Activated CD4-positive, alpha-beta memory T cell treated with anti-CD3 and anti-CD28 coated beads for 36 hours (primary cell): ENCODE measurements around the gene MFRP. TPM values are rescaled to one million over a fixed set of nuclear protein-coding genes. Genes with fewer than 3 reads are reported as not detected.

Experiments
- CTCF ChIA-PET: fragments of 350-600 bp; sonication (Branson Sonifier 250); formaldehyde crosslinking; loops from one replicate; lab custom pipeline; 2021; ENCODE audit warnings: antibody characterized with exemption, inconsistent platforms; lab: Charles Lee
- POLR2A ChIA-PET: fragments of 350-600 bp; sonication (Branson Sonifier 250); formaldehyde crosslinking; loops from one replicate; lab custom pipeline; 2021; ENCODE audit warnings: antibody characterized with exemption; lab: Charles Lee
- DNase-seq: peaks from one replicate; pipeline ENCODE4 v3.0.0-alpha.2; 2020
- H3K27ac Mint-ChIP-seq: one replicate; pipeline ENCODE4 v1.8.0; 2021; ENCODE audit warnings: mixed read lengths
- H3K27me3 Mint-ChIP-seq: one replicate; pipeline ENCODE4 v1.8.0; 2021; ENCODE audit warnings: mixed read lengths
- H3K36me3 Mint-ChIP-seq: one replicate; pipeline ENCODE4 v1.8.0; 2021; ENCODE audit warnings: mixed read lengths
- H3K4me1 Mint-ChIP-seq: one replicate; pipeline ENCODE4 v1.8.0; 2021; ENCODE audit warnings: low read depth, mixed read lengths
- H3K4me3 Mint-ChIP-seq: one replicate; pipeline ENCODE4 v1.8.0; 2021; ENCODE audit warnings: mild to moderate bottlenecking, mixed read lengths
- H3K9me3 Mint-ChIP-seq: one replicate; pipeline ENCODE4 v1.8.0; 2021; ENCODE audit warnings: mixed read lengths
- intact Hi-C: fragments of 100-400 bp; cut with micrococcal nuclease; formaldehyde crosslinking; loops from one replicate; pipeline ENCODE4 v1.15.1; 2023
- total RNA-seq, 2 experiments: library from RNA; stranded (reverse); gene quantifications; one replicate each; pipeline ENCODE4 v1.2.3, GENCODE V29; 2021

MFRP gene
- total RNA-seq, 2 experiments from 2014 or later = not detected

DNA sequence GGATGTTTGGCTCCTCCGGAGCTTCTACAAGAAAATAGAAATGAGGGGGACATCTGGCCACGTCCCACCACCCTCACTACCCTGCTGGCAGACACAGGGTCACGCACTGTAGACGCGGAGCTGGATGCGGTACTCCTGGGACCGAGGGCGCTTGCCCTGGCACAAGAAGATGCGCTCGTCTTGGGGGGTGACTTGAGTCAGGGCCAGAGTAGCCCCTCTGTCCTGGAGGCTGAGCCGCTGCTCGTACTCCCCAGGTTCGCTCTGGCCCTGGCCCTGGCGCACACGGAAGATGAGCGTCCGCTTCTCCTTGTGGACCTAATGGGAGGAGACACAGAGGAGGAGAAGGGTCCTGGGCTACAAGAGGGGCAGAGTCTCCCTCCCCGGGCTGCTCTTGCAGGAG lies 31.8 kb downstream of the MFRP start:
- H3K27ac Mint-ChIP-seq = no peak overlapping the region
- H3K9me3 Mint-ChIP-seq = no peaks in the 10 kb centered on the region
- H3K36me3 Mint-ChIP-seq = no peaks in the 10 kb centered on the region
- intact Hi-C loops = loop anchor here (1.0 to 5.0 kb wide), 2 partner anchors 8 to 32 kb away; no protein-coding TSS in a partner anchor
- DNase-seq = no peak
- ChIA-PET POLR2A (interaction anchor here (1.6 kb wide), 1 partner anchor 9 kb away, joined by 5 read pairs; no protein-coding TSS in a partner anchor), CTCF (interaction anchor here (1.0 to 4.8 kb wide), 9 partner anchors 9 to 109 kb away, joined by 3 to 19 read pairs (median 6); partner anchors contain the start of gene CBL)
- H3K27me3 Mint-ChIP-seq = peaks cover 14% of the 10 kb centered on the region
- H3K4me1 Mint-ChIP-seq = peaks cover 18% of the 10 kb centered on the region
- peak overlapping the region; percentile 72 for H3K4me3 Mint-ChIP-seq

DNA sequence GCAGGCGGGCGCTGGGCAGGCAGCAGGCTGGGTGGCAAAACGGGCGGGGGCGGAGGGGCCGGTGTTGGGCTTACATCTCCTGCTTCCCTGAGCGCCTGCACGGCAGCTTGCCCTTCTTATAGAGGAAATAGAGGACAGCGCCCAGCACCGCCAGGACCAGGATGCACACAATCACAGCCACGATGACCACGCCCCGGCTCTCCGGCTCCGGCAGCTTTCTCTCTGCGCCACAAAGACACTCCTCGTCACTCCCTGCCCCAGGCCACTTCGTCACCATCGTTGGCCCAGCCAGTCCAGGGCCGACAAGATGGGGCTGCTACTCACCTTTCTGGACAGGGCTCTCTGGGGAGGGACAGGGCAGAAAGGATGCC lies 35.8 kb downstream of the MFRP start:
- peaks cover 4% of the 10 kb centered on the region for H3K36me3 Mint-ChIP-seq
- no peak overlapping the region for H3K4me3 Mint-ChIP-seq
- ChIA-PET POLR2A (no interaction called here), CTCF (no interaction called here)
- H3K4me1 Mint-ChIP-seq = peaks cover 22% of the 10 kb centered on the region
- H3K27me3 Mint-ChIP-seq = peaks cover 6% of the 10 kb centered on the region
- intact Hi-C loops = no loop called here
- H3K9me3 Mint-ChIP-seq = no peaks in the 10 kb centered on the region
- DNase-seq = no peak
- H3K27ac Mint-ChIP-seq = no peak overlapping the region

GRCh38 chr11:119309953-119310681 lies 36.4 kb downstream of the MFRP start:
- no peak overlapping the region for H3K4me3 Mint-ChIP-seq
- CTCF ChIA-PET = no interaction called here
- DNase-seq = no peak
- POLR2A ChIA-PET = interaction anchor here (0.8 kb wide), 1 partner anchor 104 kb away, joined by 3 read pairs; no protein-coding TSS in a partner anchor
- H3K4me1 Mint-ChIP-seq = peaks cover 21% of the 10 kb centered on the region
- H3K27ac Mint-ChIP-seq = no peak overlapping the region
- H3K27me3 Mint-ChIP-seq = peaks cover 3% of the 10 kb centered on the region
- intact Hi-C loops = no loop called here
- peaks cover 5% of the 10 kb centered on the region for H3K36me3 Mint-ChIP-seq
- no peaks in the 10 kb centered on the region for H3K9me3 Mint-ChIP-seq

DNA sequence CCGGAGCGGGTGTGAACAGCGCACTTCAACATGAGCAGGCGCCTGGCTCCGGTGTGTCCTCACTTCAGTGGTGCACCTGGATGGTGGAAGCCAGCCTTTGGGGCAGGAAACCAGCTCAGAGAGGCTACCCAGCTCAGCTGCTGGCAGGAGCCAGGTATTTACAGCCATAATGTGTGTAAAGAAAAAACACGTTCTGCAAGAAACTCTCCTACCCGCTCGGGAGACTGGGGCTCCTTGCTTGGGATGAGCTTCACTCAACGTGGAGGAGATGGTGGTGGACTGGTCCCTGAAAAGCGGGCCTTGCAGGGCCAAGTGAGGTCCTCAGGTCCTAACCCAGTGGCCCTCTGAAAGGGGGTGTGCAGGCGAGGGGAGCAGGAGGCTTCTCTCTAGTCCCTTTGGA lies 37.1 kb downstream of the MFRP start:
- no peak overlapping the region for H3K27ac Mint-ChIP-seq
- no peak overlapping the region for H3K4me3 Mint-ChIP-seq
- peaks cover 22% of the 10 kb centered on the region for H3K4me1 Mint-ChIP-seq
- ChIA-PET POLR2A (interaction anchor here (0.8 kb wide), 1 partner anchor 104 kb away, joined by 3 read pairs; no protein-coding TSS in a partner anchor), CTCF (no interaction called here)
- H3K27me3 Mint-ChIP-seq = peaks cover 3% of the 10 kb centered on the region
- H3K36me3 Mint-ChIP-seq = peaks cover 6% of the 10 kb centered on the region
- DNase-seq = no peak
- intact Hi-C loops = no loop called here
- H3K9me3 Mint-ChIP-seq = no peaks in the 10 kb centered on the region

GRCh38 chr11:119307974-119308373 lies 38.5 kb downstream of the MFRP start:
- Mint-ChIP-seq H3K27me3 (no peaks in the 10 kb centered on the region), H3K4me3 (no peak overlapping the region), H3K4me1 (peaks cover 22% of the 10 kb centered on the region), H3K27ac (no peak overlapping the region), H3K36me3 (peaks cover 16% of the 10 kb centered on the region), H3K9me3 (no peaks in the 10 kb centered on the region)
- CTCF ChIA-PET = interaction anchor here (0.7 to 3.2 kb wide), 7 partner anchors 13 to 139 kb away, joined by 3 to 26 read pairs (median 3); partner anchors contain the start of gene CBL
- intact Hi-C loops = loop anchor here (2.0 kb wide), 1 partner anchor 45 kb away; no protein-coding TSS in a partner anchor
- no peak for DNase-seq
- POLR2A ChIA-PET = interaction anchor here (0.6 to 1.3 kb wide), 3 partner anchors 11 to 169 kb away, joined by 3 to 6 read pairs (median 4); no protein-coding TSS in a partner anchor

- Mint-ChIP-seq H3K4me3 (no peak overlapping the region), H3K9me3 (no peaks in the 10 kb centered on the region), H3K4me1 (peaks cover 22% of the 10 kb centered on the region), H3K27ac (peak overlapping the region; percentile 85), H3K36me3 (peaks cover 21% of the 10 kb centered on the region), H3K27me3 (no peaks in the 10 kb centered on the region)
- CTCF ChIA-PET = interaction anchor here (0.7 to 3.2 kb wide), 6 partner anchors 12 to 33 kb away, joined by 3 to 26 read pairs (median 4); no protein-coding TSS in a partner anchor
- DNase-seq = no peak
- POLR2A ChIA-PET = interaction anchor here (0.6 to 1.3 kb wide), 2 partner anchors 81 to 169 kb away, joined by 3 to 6 read pairs; no protein-coding TSS in a partner anchor
- intact Hi-C loops = loop anchor here (2.0 kb wide), 1 partner anchor 44 kb away; no protein-coding TSS in a partner anchor
Observed at GRCh38 chr11:119307219-119307618, 39.3 kb downstream of the MFRP start.

DNA sequence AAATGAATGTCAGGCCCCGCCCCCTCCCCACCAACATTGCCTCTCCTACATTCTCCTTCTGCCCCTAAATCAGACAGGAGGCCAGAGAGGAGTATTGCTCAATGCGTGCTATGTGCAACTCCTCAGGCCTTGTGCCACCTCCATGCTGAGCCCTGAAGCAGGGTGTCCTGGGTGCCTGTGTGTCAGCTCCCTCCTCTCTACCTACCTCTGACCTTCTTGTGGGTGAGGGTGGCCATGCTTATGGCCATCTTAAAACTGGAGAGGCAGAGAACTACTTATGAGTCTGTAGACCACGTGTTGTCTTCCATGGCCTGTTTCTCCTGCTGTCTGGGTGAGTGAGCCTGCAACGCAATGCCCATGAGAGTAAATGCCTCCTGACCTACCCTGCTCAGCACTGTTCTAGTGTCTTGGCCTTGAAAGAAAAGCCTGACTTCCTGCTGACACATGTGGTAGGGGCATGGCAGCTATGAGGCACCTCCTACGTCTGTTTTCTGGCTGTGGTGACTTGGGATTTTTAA lies 40.1 kb downstream of the MFRP start:
- peak; percentile 57 for DNase-seq
- peaks cover 22% of the 10 kb centered on the region for H3K4me1 Mint-ChIP-seq

GRCh38 chr11:119305556-119306372 lies 40.7 kb downstream of the MFRP start:
- no peak for DNase-seq
- intact Hi-C loops = loop anchor here (1.0 to 2.0 kb wide), 3 partner anchors 10 to 98 kb away; no protein-coding TSS in a partner anchor
- ChIA-PET POLR2A (interaction anchor here (1.3 kb wide), 1 partner anchor 10 kb away, joined by 5 read pairs; no protein-coding TSS in a partner anchor), CTCF (interaction anchor here (0.7 to 3.2 kb wide), 5 partner anchors 15 to 50 kb away, joined by 3 to 26 read pairs (median 5); no protein-coding TSS in a partner anchor)
- Mint-ChIP-seq H3K4me3 (no peak overlapping the region), H3K36me3 (peaks cover 29% of the 10 kb centered on the region), H3K27ac (peak overlapping the region; percentile 85), H3K27me3 (no peaks in the 10 kb centered on the region), H3K9me3 (no peaks in the 10 kb centered on the region), H3K4me1 (peaks cover 22% of the 10 kb centered on the region)

More for the DNA sequence above, 40.1 kb downstream of the MFRP start:
- Mint-ChIP-seq H3K36me3 (peaks cover 23% of the 10 kb centered on the region), H3K9me3 (no peaks in the 10 kb centered on the region), H3K4me3 (no peak overlapping the region), H3K27me3 (no peaks in the 10 kb centered on the region), H3K27ac (peak overlapping the region; percentile 85)
- intact Hi-C loops = loop anchor here (1.0 to 2.0 kb wide), 3 partner anchors 9 to 99 kb away; no protein-coding TSS in a partner anchor
- CTCF ChIA-PET = interaction anchor here (0.7 to 3.2 kb wide), 6 partner anchors 13 to 40 kb away, joined by 3 to 26 read pairs (median 4); no protein-coding TSS in a partner anchor
- POLR2A ChIA-PET = interaction anchor here (1.3 kb wide), 1 partner anchor 9 kb away, joined by 5 read pairs; no protein-coding TSS in a partner anchor

DNA sequence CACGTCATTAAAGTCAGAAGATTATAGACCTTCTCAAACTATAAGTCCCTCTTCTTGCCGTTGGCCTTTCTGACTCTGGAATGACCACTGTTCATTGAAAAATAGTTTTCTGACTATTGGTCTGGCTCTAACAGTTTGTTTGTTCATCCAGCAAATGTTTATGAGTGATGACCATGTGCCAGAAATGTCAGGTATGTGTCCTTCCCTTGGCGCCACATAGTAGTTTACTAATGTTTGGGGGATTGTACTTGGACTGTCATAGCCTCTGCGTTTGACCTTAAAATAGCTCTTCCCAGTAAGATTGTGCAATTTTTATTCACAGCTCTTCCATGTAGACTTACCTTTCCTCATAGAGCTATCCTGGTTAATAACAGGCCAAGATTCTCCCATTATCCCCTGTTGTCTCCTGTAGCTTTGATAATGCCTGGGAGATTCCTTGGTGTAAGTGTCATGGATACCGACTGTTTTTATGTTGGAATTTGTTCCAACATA lies 43.2 kb downstream of the MFRP start:
- Mint-ChIP-seq H3K4me3 (no peak overlapping the region), H3K27ac (no peak overlapping the region), H3K9me3 (no peaks in the 10 kb centered on the region), H3K36me3 (peaks cover 46% of the 10 kb centered on the region), H3K27me3 (no peaks in the 10 kb centered on the region), H3K4me1 (peaks cover 22% of the 10 kb centered on the region)
- intact Hi-C loops = no loop called here
- no peak for DNase-seq
- POLR2A ChIA-PET = no interaction called here
- CTCF ChIA-PET = interaction anchor here (1.0 to 2.0 kb wide), 2 partner anchors 21 to 35 kb away, joined by 3 to 8 read pairs; no protein-coding TSS in a partner anchor

GRCh38 chr11:119300198-119300964 lies 46.1 kb downstream of the MFRP start:
- Mint-ChIP-seq H3K4me3 (no peak overlapping the region), H3K27ac (no peak overlapping the region), H3K27me3 (no peaks in the 10 kb centered on the region), H3K36me3 (peaks cover 50% of the 10 kb centered on the region), H3K4me1 (peaks cover 4% of the 10 kb centered on the region), H3K9me3 (no peaks in the 10 kb centered on the region)
- intact Hi-C loops = no loop called here
- ChIA-PET POLR2A (interaction anchor here (0.6 kb wide), 1 partner anchor 143 kb away, joined by 3 read pairs; no protein-coding TSS in a partner anchor), CTCF (interaction anchor here (0.8 to 2.6 kb wide), 5 partner anchors 16 to 167 kb away, joined by 3 to 10 read pairs (median 4); no protein-coding TSS in a partner anchor)
- no peak for DNase-seq
